Neural progenitor cell (in vitro differentiated cells): ENCODE data around the gene SERTAD4. TPM values are rescaled to one million over a fixed set of nuclear protein-coding genes. Genes with fewer than 3 reads are reported as not detected.

ENCODE experiments used
- DNase-seq: peaks from one replicate; pipeline ENCODE4 v3.0.0-alpha.2; 2016; ENCODE audit warnings: low spot score
- H2AFZ ChIP-seq: fragments of 200-600 bp; sonication (generic); replicated peaks from 2 replicates; pipeline ENCODE4 v1.6.1; 2016; ENCODE audit warnings: antibody characterized with exemption
- H3F3A ChIP-seq: fragments of 200-600 bp; sonication (generic); 2 replicates; pipeline ENCODE4 v1.6.1; 2016; ENCODE audit warnings: antibody characterized with exemption, low read depth
- H3K27ac ChIP-seq: fragments of 200-600 bp; sonication (generic); 2 replicates; pipeline ENCODE4 v1.5.1; 2016; ENCODE audit warnings: mild to moderate bottlenecking
- H3K27me3 ChIP-seq: fragments of 200-600 bp; sonication (generic); 2 replicates; pipeline ENCODE4 v1.6.1; 2016; ENCODE audit warnings: mild to moderate bottlenecking, moderate library complexity
- H3K36me3 ChIP-seq: fragments of 200-600 bp; sonication (generic); 2 replicates; pipeline ENCODE4 v1.5.1; 2016
- H3K4me1 ChIP-seq: fragments of 200-600 bp; sonication (generic); 2 replicates; pipeline ENCODE4 v1.6.1; 2016; ENCODE audit warnings: mixed run types
- H3K4me2 ChIP-seq: fragments of 200-600 bp; sonication (generic); 2 replicates; pipeline ENCODE4 v1.6.1; 2016
- H3K4me3 ChIP-seq: fragments of 200-600 bp; sonication (generic); 2 replicates; pipeline ENCODE4 v1.5.1; 2016
- H3K79me2 ChIP-seq: fragments of 200-600 bp; sonication (generic); 2 replicates; pipeline ENCODE4 v1.6.1; 2016; ENCODE audit warnings: low read depth
- H3K9ac ChIP-seq: fragments of 200-600 bp; sonication (generic); 2 replicates; pipeline ENCODE4 v1.6.1; 2016
- H3K9me3 ChIP-seq: fragments of 200-600 bp; sonication (generic); 2 replicates; pipeline ENCODE4 v1.5.1; 2016; ENCODE audit warnings: low read depth
- H4K20me1 ChIP-seq: fragments of 200-600 bp; sonication (generic); 2 replicates; pipeline ENCODE4 v1.6.1; 2016; ENCODE audit warnings: low read depth
- H3K27ac Mint-ChIP-seq: 3 replicates; pipeline ENCODE4 v1.8.0; 2021; ENCODE audit warnings: mixed read lengths
- H3K27me3 Mint-ChIP-seq: 2 replicates; pipeline ENCODE4 v1.8.0; 2022; ENCODE audit warnings: low read depth, mild to moderate bottlenecking, inconsistent platforms, moderate library complexity, mixed read lengths; ENCODE audit not compliant: insufficient read depth
- H3K36me3 Mint-ChIP-seq: 3 replicates; pipeline ENCODE4 v1.8.0; 2021; ENCODE audit warnings: mixed read lengths
- H3K4me1 Mint-ChIP-seq: 3 replicates; pipeline ENCODE4 v1.8.0; 2021; ENCODE audit warnings: mixed read lengths
- H3K4me3 Mint-ChIP-seq: 3 replicates; pipeline ENCODE4 v1.8.0; 2021; ENCODE audit warnings: mild to moderate bottlenecking, moderate library complexity, mixed read lengths
- H3K9me3 Mint-ChIP-seq: 3 replicates; pipeline ENCODE4 v1.8.0; 2020; ENCODE audit warnings: mixed read lengths
- CTCF ChIP-seq: fragments of 200-600 bp; sonication (generic); IDR thresholded peaks from 2 replicates; pipeline ENCODE4 v1.5.1; 2017; ENCODE audit warnings: antibody characterized with exemption, mild to moderate bottlenecking
- EZH2 ChIP-seq: fragments of 200-600 bp; sonication (generic); IDR thresholded peaks from 2 replicates; pipeline ENCODE4 v1.6.1; 2017; ENCODE audit warnings: antibody characterized with exemption, mild to moderate bottlenecking, moderate library complexity
- EZH2phosphoT487 ChIP-seq: fragments of 200-600 bp; sonication (generic); IDR thresholded peaks from 2 replicates; pipeline ENCODE4 v1.6.1; 2017; ENCODE audit warnings: antibody characterized with exemption
- total RNA-seq: library from RNA; depleted of rRNA; stranded (reverse); fragments of >200 nt; gene quantifications from 2 replicates; pipeline ENCODE4 v1.2.3, GENCODE V29; 2015; ENCODE audit warnings: low replicate concordance

Gene SERTAD4
- total RNA-seq, 1 donor from 2014 or later = 2.8 TPM

- H3K27me3 Mint-ChIP-seq = peaks cover 6% of the 10 kb centered on the region
- Histone ChIP-seq H4K20me1 (peaks cover 6% of the 10 kb centered on the region), H3K9ac (no peak overlapping the region), H3K4me3 (no peak overlapping the region), H3K79me2 (no peaks in the 10 kb centered on the region), H3K27me3 (peaks cover 64% of the 10 kb centered on the region), H2AFZ (no peak overlapping the region), H3K27ac (no peak overlapping the region), H3K36me3 (no peaks in the 10 kb centered on the region), H3K4me1 (peaks cover 21% of the 10 kb centered on the region), H3K9me3 (no peaks in the 10 kb centered on the region), H3K4me2 (no peak overlapping the region), H3F3A (peaks cover 24% of the 10 kb centered on the region)
- peaks cover 44% of the 10 kb centered on the region for H3K4me1 Mint-ChIP-seq
- no peak overlapping the region for H3K4me3 Mint-ChIP-seq
- no peak for DNase-seq
- no peaks in the 10 kb centered on the region for H3K9me3 Mint-ChIP-seq
- peaks cover 6% of the 10 kb centered on the region for H3K36me3 Mint-ChIP-seq
- H3K27ac Mint-ChIP-seq = no peak overlapping the region
- TF ChIP-seq CTCF (no peak), EZH2phosphoT487 (no peak), EZH2 (no peak)
Observed at GRCh38 chr1:210236386-210236839, 3.8 kb downstream of the SERTAD4 start.

GRCh38 chr1:210236840-210237409 is 4.3 kb downstream of the SERTAD4 start:
- H3K27me3 ChIP-seq = peaks cover 59% of the 10 kb centered on the region

GRCh38 chr1:210237479-210237878 is 4.9 kb downstream of the SERTAD4 start:
- peaks cover 53% of the 10 kb centered on the region for H3K27me3 ChIP-seq
- peak overlapping the region; percentile 67 for H3K4me3 Mint-ChIP-seq
- peak overlapping the region; percentile 70 for H3K27ac Mint-ChIP-seq
- H3K79me2 ChIP-seq = no peaks in the 10 kb centered on the region
- peaks cover 24% of the 10 kb centered on the region for H3F3A ChIP-seq
- no peak overlapping the region for H3K27ac ChIP-seq
- no peak overlapping the region for H3K4me2 ChIP-seq
- peak overlapping the region; percentile 35 for H2AFZ ChIP-seq
- peaks cover 21% of the 10 kb centered on the region for H3K4me1 ChIP-seq
- no peaks in the 10 kb centered on the region for H3K9me3 ChIP-seq
- H3K4me1 Mint-ChIP-seq = peaks cover 36% of the 10 kb centered on the region
- H3K4me3 ChIP-seq = no peak overlapping the region
- DNase-seq = no peak
- H3K27me3 Mint-ChIP-seq = peaks cover 4% of the 10 kb centered on the region
- H3K36me3 Mint-ChIP-seq = peaks cover 6% of the 10 kb centered on the region
- no peaks in the 10 kb centered on the region for H3K36me3 ChIP-seq
- TF ChIP-seq EZH2 (no peak), EZH2phosphoT487 (no peak), CTCF (no peak)
- peaks cover 6% of the 10 kb centered on the region for H4K20me1 ChIP-seq
- no peaks in the 10 kb centered on the region for H3K9me3 Mint-ChIP-seq
- no peak overlapping the region for H3K9ac ChIP-seq

More at GRCh38 chr1:210236840-210237409, 4.3 kb downstream of the SERTAD4 start:
- Mint-ChIP-seq H3K9me3 (no peaks in the 10 kb centered on the region), H3K4me3 (peak overlapping the region; percentile 67), H3K4me1 (peaks cover 39% of the 10 kb centered on the region), H3K27me3 (peaks cover 6% of the 10 kb centered on the region), H3K27ac (peak overlapping the region; percentile 70), H3K36me3 (peaks cover 6% of the 10 kb centered on the region)
- TF ChIP-seq EZH2phosphoT487 = no peak
- TF ChIP-seq EZH2 = no peak
- no peak for TF ChIP-seq CTCF
- peak; percentile 23 for DNase-seq
- Histone ChIP-seq H3K4me1 (peaks cover 21% of the 10 kb centered on the region), H3K9me3 (no peaks in the 10 kb centered on the region), H2AFZ (peak overlapping the region; percentile 35), H3K4me2 (no peak overlapping the region), H3K4me3 (no peak overlapping the region), H3K36me3 (no peaks in the 10 kb centered on the region), H3K27ac (no peak overlapping the region), H3K79me2 (no peaks in the 10 kb centered on the region), H3F3A (peaks cover 24% of the 10 kb centered on the region), H3K9ac (no peak overlapping the region), H4K20me1 (peaks cover 6% of the 10 kb centered on the region)
